Vagina (tissue), 2 donors: Measurements from ENCODE around the gene NEMP2. TPM values are rescaled to one million over a fixed set of nuclear protein-coding genes. Genes with fewer than 3 reads are reported as not detected.

Experiments used
- DNase-seq, 2 donors: peaks; one replicate each; pipeline ENCODE4 v3.0.0-alpha.2; 2017; ENCODE audit errors: extremely low spot score in 2 of 2
- H3K27ac ChIP-seq: fragments of 200-600 bp; sonication (generic); one replicate; pipeline ENCODE4 v1.5.1; 2019
- H3K27me3 ChIP-seq: fragments of 200-600 bp; sonication (generic); one replicate; pipeline ENCODE4 v1.5.1; 2019
- H3K36me3 ChIP-seq, 2 donors: fragments of 200-600 bp; sonication (generic); one replicate each; pipeline ENCODE4 v1.5.1; 2017 to 2019
- H3K4me1 ChIP-seq: fragments of 200-600 bp; sonication (generic); one replicate; pipeline ENCODE4 v1.5.1; 2019
- H3K4me3 ChIP-seq, 2 donors: fragments of 200-600 bp; sonication (generic); 1 replicate in 1 of 2; 2 replicates in 1 of 2; pipeline ENCODE4 v1.5.1; 2016 to 2019
- H3K9me3 ChIP-seq: fragments of 200-600 bp; sonication (generic); one replicate; pipeline ENCODE4 v1.5.1; 2019
- POLR2A ChIP-seq, 2 donors: fragments of 450-650 bp; IDR thresholded peaks; one replicate each; pipeline ENCODE4 v1.6.1; 2017; ENCODE audit warnings: antibody characterized with exemption in 2 of 2, mild to moderate bottlenecking in 2 of 2, moderate library complexity in 2 of 2
- POLR2AphosphoS5 ChIP-seq, 2 donors: sonication (generic); formaldehyde crosslinking; IDR thresholded peaks; one replicate each; pipeline ENCODE4 v1.9.0; 2017; ENCODE audit warnings: antibody characterized with exemption in 2 of 2, mild to moderate bottlenecking in 2 of 2, low read depth in 1 of 2; ENCODE audit not compliant: insufficient read depth in 1 of 2
- intact Hi-C: fragments of 100-400 bp; cut with DNase I; formaldehyde crosslinking; loops from one replicate; pipeline ENCODE4 v1.15.1; 2023
- total RNA-seq: library from RNA; depleted of rRNA; stranded (reverse); fragments of >200 nt; gene quantifications from one replicate; pipeline ENCODE4 v1.2.3, GENCODE V29; 2016
- TF ChIP-seq, protein P1 (sequence below), 3 experiments: fragments of 450-650 bp in 2 of 3; fragments of 200-600 bp in 1 of 3; sonication (generic) in 1 of 3; IDR thresholded peaks; one replicate each; pipeline ENCODE4 v1.5.1; 2017 to 2019; ENCODE audit warnings: antibody characterized with exemption in 3 of 3, mild to moderate bottlenecking in 2 of 3, moderate library complexity in 2 of 3

NEMP2 gene
- total RNA-seq, 1 donor from 2014 or later: 2.2 TPM

GRCh38 chr2:190569994-190570755, 35.7 kb upstream of the NEMP2 start:
- TF ChIP-seq POLR2A (IDR thresholded peaks at IDR 0.05) (no peak), POLR2AphosphoS5 (IDR thresholded peaks at IDR 0.05; ENCODE audit: insufficient read depth in 1 of 2, low read depth in 1 of 2) (no peak)
- TF ChIP-seq, protein P1, sequence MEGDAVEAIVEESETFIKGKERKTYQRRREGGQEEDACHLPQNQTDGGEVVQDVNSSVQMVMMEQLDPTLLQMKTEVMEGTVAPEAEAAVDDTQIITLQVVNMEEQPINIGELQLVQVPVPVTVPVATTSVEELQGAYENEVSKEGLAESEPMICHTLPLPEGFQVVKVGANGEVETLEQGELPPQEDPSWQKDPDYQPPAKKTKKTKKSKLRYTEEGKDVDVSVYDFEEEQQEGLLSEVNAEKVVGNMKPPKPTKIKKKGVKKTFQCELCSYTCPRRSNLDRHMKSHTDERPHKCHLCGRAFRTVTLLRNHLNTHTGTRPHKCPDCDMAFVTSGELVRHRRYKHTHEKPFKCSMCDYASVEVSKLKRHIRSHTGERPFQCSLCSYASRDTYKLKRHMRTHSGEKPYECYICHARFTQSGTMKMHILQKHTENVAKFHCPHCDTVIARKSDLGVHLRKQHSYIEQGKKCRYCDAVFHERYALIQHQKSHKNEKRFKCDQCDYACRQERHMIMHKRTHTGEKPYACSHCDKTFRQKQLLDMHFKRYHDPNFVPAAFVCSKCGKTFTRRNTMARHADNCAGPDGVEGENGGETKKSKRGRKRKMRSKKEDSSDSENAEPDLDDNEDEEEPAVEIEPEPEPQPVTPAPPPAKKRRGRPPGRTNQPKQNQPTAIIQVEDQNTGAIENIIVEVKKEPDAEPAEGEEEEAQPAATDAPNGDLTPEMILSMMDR (IDR thresholded peaks at IDR 0.05): no peak

GRCh38 chr2:190564838-190565237, 30.3 kb upstream of the NEMP2 start:
- DNase-seq: no peak
- no peak overlapping the region for H3K27ac ChIP-seq
- H3K4me3 ChIP-seq: no peak overlapping the region
- no peaks in the 10 kb centered on the region for H3K27me3 ChIP-seq
- H3K4me1 ChIP-seq: no peaks in the 10 kb centered on the region
- intact Hi-C loops: no loop called here
- no peaks in the 10 kb centered on the region for H3K9me3 ChIP-seq
- no peaks in the 10 kb centered on the region for H3K36me3 ChIP-seq
- TF ChIP-seq POLR2AphosphoS5 (IDR thresholded peaks at IDR 0.05; ENCODE audit: insufficient read depth in 1 of 2, low read depth in 1 of 2) (no peak), POLR2A (IDR thresholded peaks at IDR 0.05) (no peak)
- TF ChIP-seq, protein P1 (IDR thresholded peaks at IDR 0.05): no peak

More at GRCh38 chr2:190569994-190570755, 35.7 kb upstream of the NEMP2 start:
- Histone ChIP-seq H3K4me1 (no peaks in the 10 kb centered on the region), H3K4me3 (no peak overlapping the region), H3K36me3 (no peaks in the 10 kb centered on the region), H3K9me3 (no peaks in the 10 kb centered on the region), H3K27me3 (no peaks in the 10 kb centered on the region), H3K27ac (no peak overlapping the region)
- DNase-seq: no peak
- intact Hi-C loops: no loop called here

GRCh38 chr2:190563646-190564045, 29.1 kb upstream of the NEMP2 start:
- intact Hi-C loops: no loop called here
- Histone ChIP-seq H3K36me3 (no peaks in the 10 kb centered on the region), H3K9me3 (no peaks in the 10 kb centered on the region), H3K4me3 (no peak overlapping the region), H3K27me3 (no peaks in the 10 kb centered on the region), H3K27ac (no peak overlapping the region), H3K4me1 (no peaks in the 10 kb centered on the region)
- TF ChIP-seq, protein P1 (IDR thresholded peaks at IDR 0.05): no peak
- no peak for DNase-seq

GRCh38 chr2:190563109-190563508, 28.6 kb upstream of the NEMP2 start:
- DNase-seq: no peak
- no peak overlapping the region for H3K27ac ChIP-seq
- H3K9me3 ChIP-seq: no peaks in the 10 kb centered on the region
- TF ChIP-seq POLR2AphosphoS5 (IDR thresholded peaks at IDR 0.05; ENCODE audit: insufficient read depth in 1 of 2, low read depth in 1 of 2) (no peak), POLR2A (IDR thresholded peaks at IDR 0.05) (no peak)
- TF ChIP-seq, protein P1 (IDR thresholded peaks at IDR 0.05): no peak
- intact Hi-C loops: no loop called here
- no peak overlapping the region for H3K4me3 ChIP-seq
- no peaks in the 10 kb centered on the region for H3K36me3 ChIP-seq
- no peaks in the 10 kb centered on the region for H3K27me3 ChIP-seq
- no peaks in the 10 kb centered on the region for H3K4me1 ChIP-seq

DNA sequence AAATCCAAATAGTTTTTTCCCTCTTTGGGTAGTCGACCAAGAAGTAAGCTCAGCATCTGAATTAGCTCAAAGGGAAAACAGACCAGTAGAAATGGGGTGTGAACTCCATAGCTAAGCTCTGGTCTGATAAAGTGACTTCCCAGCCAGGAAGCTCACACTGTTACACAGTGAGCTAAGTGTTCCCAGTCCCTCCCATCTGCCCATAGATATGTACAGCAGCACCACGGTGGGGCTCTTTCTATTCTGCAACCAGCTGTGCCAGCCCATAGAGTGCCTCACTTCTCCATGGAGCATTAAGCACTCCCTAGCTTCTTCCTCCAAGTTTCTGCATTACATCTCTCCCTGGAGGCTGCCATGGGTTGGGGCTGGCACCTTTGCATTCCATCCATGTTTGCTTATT, 27.6 kb upstream of the NEMP2 start:
- H3K4me3 ChIP-seq: no peak overlapping the region
- no peaks in the 10 kb centered on the region for H3K27me3 ChIP-seq
- intact Hi-C loops: no loop called here
- H3K4me1 ChIP-seq: no peaks in the 10 kb centered on the region
- H3K27ac ChIP-seq: no peak overlapping the region
- TF ChIP-seq POLR2A (IDR thresholded peaks at IDR 0.05) (no peak), POLR2AphosphoS5 (IDR thresholded peaks at IDR 0.05; ENCODE audit: insufficient read depth in 1 of 2, low read depth in 1 of 2) (no peak)
- TF ChIP-seq, protein P1 (IDR thresholded peaks at IDR 0.05): no peak
- H3K9me3 ChIP-seq: no peaks in the 10 kb centered on the region
- no peaks in the 10 kb centered on the region for H3K36me3 ChIP-seq
- DNase-seq: no peak
